ENCODE measurements around the gene EFL1.
"Not testable (repeated sequence)": the region's sequence is repeated elsewhere in the genome, so short reads cannot be mapped to it uniquely, and the experiment has no call there.

EFL1 gene

GRCh38 chr15:82275410-82275809, 12.9 kb upstream of the EFL1 start:
- DNase-seq, result no peak

- no peak for DNase-seq
Measured at GRCh38 chr15:82272154-82272553, 9.6 kb upstream of the EFL1 start.

GRCh38 chr15:82268454-82268853, 5.9 kb upstream of the EFL1 start:
- DNase-seq, result peak; percentile 28

GRCh38 chr15:82267137-82267536, 4.6 kb upstream of the EFL1 start:
- DNase-seq, result not testable (repeated sequence)

- peak; percentile 82 for DNase-seq
Measured at GRCh38 chr15:82263350-82263749, 816 bp upstream of the EFL1 start.

GRCh38 chr15:82261566-82262421, 740 bp downstream of the EFL1 start:
- DNase-seq, result peak; percentile 60

DNA sequence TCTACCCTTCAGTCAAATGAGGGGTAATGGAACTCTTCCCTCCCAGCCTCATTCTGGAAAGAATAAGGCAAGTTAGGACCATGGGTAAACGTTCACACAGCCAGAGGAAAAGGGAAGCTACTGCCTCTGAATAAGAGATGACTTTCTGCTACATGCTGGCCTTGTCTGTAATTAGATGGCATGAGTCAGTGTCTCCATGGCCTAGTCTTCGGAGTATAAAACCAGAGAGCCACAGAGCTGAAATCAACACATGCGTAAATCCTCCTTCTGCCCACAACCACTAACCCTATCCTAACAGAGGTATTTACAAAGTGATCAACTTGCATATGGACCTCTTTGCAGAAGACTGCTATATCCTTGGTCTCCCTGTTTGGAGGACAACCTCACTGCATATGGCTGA, 14.3 kb downstream of the EFL1 start:
- not testable (repeated sequence) for DNase-seq

DNA sequence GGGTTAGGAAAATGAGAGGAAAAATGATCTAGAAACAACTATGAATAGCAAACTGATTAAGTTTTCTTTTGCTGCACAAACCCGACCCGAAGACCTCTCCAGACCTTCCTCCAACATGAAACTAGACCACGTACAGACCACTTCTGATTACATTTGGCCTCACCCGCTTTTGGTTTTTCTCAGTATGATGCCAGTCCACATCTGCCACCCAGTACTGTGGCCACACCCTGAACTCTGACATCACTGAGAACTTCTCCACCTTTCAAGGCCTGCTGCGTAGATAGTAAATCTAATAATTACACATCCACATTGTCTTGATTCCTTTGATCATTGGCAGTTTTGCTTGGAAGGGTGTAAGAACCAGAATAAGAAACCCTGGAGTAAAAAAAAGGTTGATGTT, 16.6 kb downstream of the EFL1 start:
- not testable (repeated sequence) for DNase-seq

- DNase-seq, result not testable (repeated sequence)
Measured at GRCh38 chr15:82243644-82244043, 18.9 kb downstream of the EFL1 start.

GRCh38 chr15:82241836-82242499, 20.6 kb downstream of the EFL1 start:
- not testable (repeated sequence) for DNase-seq

DNA sequence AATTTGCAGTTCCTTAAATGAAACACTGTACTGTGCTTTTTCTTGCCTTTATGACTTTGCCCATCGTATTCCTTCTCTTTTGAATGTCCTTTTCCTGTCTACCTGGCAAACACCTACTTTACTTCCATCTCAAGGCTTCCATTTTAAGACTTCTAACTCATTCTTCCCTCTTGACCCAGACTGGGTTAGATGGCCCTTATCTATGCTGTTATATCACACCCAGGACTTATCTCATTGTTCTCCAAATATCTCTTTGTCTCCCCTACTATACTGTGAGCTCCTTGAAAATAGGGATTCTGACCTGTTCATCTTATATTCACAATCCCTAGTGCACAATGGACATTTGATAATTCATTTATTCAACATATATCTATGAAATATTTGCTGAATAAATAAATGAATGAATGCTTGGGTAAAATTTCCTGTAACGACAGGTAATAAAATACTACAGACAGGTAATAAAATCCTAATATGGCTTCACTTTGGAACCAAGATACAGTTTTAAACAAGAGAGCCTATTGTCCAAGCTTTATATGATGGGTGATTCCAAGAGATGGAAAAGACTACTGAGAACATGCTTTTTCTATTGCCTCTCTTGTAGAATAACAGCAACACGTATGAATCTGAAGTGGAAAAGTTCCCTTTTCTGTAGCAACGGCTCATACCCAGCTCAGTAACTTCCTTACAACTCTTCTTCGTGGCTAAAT, 22.7 kb downstream of the EFL1 start:
- DNase-seq, result no peak

DNA sequence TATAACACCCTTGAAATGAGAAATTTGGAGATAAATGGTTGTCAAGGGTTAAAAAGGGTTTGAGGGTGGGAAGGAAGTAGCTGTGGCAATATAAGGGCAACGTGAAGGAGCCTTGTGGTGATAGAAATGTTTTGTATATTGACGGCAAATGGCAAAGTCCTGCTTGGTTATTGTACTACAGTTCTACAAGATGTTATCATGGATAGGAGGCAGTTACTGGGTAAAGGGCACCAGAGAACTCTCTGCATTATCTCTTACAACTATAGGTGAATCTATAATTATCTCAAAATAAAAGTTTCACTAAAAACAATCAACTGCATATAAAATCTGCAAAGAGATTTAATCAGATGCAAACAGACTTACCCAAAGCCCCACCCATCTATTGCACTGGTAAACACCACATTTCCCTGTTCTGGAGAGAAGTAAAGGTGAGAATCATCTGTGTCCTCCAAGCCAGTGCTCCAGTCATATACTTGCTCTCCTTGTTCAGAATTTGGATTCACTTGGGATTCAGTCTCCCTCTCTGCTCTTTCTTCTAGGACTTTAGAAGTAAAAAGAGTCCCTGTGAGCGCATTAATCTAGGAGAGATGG, 24.5 kb downstream of the EFL1 start:
- not testable (repeated sequence) for DNase-seq

- no peak for DNase-seq
Measured at GRCh38 chr15:82231842-82232241, 30.7 kb downstream of the EFL1 start.

- no peak for DNase-seq
Measured at GRCh38 chr15:82231233-82231632, 31.3 kb downstream of the EFL1 start.

DNA sequence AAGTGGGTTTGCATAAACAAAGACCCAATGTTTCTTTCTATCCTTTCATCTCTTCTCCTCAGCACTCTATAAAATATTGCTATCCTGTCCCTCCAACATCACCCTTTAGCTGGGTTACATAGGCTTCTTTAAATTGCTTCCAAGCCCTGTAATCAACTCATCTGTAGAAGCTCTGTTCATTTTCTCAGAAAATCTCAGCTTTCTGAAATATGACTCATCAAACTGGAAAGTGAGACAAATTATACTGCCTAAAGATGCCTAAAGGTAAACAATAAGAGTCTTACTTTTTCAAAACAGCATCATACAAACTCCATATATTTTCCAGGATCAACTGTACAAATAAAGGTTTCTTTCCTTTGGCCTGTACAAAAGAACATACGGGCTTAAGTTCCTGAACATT, 33.8 kb downstream of the EFL1 start:
- DNase-seq, result no peak

DNA sequence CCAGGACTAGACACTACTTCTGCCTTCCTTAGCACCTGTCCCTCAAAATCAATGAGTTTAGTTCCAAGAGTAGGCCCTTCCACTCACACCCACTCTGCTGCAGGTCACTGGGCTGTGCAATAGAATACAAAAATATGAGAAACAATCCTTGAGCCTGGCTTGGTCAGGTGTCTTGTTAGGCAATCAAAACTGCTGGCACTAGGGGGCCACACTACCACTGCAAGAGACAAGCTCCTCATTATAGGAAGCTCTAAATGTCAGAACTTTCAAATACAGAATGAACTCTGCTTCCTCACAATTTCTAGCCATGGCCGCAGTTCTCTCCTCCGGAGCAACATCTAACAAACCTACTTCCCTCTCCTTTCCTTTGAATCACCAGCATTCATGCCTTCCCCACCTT, 41.0 kb downstream of the EFL1 start:
- peak; percentile 6 for DNase-seq

DNA sequence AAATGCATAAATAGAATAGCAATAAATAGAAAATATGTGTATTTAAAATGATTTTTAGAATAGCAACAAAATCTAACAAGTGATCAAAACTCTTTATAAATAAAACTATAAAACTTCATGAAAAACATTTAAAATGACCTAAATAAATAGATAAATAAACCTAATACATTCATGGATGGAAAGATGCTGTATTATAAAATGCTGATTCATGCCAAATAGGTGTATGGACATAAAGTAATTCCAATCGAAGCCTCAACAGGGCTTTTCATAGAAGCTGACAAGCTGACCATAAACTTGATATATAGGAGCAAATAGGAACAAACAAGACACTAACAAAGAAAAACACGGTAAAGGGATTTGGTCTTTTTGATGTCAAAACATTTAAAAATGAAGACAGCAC, 46.4 kb downstream of the EFL1 start:
- not testable (repeated sequence) for DNase-seq

DNA sequence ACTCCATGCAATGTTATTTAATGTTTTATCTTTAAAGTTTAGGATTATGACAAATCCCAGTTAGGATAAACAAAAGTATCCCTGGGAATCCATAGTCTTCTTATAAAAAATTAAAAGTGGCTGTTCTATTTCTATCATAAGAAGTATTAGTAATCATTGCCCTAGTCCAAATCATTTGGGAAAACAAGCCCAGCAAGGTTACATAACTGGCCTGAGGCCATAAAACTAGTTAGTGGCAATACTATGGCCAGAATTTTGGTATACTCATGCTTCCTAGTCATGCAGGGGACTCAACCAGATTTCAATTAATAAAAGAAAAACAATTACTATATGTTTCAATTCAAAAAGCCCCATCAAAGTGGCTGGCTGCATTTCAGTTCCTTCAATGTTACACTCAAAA, 50.3 kb downstream of the EFL1 start:
- DNase-seq, result not testable (repeated sequence)

DNA sequence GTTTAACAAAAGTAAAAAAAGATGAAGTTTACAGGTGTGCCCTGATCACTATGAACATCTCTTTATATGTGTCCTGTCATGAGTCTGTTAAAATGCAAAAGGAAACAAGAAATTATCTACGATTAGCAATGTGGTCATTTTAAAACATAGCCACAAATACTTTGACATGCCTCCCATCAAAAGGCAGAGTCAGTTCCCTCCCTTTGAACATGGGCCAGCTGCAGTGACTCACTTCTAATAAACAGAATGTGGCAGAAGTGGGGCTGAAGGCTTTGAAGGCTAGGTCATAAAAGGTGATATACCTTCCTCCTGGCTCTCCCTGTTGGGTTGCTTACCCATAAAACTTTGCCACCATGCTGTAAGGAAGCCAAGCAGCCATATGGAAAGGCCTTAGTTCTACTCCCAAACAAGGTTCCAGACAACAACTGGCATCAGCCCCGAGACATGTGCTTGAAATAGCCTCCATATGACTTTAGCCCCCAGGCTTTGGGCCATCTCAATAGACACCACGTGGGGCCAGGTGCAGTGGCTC, 52.4 kb downstream of the EFL1 start:
- peak; percentile 69 for DNase-seq

DNA sequence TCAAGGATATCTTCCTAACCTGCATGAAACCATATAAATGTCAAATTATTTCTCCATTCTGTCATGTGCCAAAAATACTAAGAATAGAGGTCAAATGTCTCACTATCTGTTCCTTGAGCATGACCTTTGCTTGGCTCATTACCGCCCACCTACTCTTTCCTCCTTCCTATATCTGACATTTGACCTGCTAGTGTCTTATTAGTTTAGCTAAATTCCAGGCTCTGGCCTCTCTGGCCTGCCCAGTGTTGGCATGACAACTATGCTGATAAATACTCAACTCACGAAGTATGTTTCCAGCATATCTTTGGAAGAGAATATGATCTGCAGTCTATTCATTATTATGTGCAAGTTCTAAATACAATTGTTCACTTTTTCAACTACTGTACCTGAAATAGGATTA, 58.0 kb downstream of the EFL1 start:
- not testable (repeated sequence) for DNase-seq

GRCh38 chr15:82197733-82198594, 64.6 kb downstream of the EFL1 start:
- DNase-seq, result peak; percentile 64

DNA sequence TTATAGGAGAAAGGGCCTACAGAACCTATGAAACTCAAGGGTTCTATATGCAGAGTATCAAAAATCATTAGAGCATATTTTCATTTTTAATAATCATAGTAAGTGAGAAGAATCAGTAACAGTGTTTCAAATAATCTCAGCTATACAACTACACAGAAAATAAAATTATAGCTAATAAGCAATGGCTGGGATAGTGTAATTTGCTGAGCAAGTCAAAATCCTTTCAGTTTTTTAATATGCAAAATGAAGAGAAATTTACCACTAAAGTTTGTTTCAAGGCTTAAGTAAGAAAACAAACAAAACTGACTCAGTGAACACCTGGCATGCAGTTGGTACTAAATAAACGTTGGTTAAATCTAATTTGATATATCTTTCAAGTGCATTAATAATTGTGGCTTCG, 66.2 kb downstream of the EFL1 start:
- no peak for DNase-seq
